HG03442 (cell line): ENCODE results near the gene NT5C2.
A peak's percentile ranks its signal among the peaks of the same experiment; 100 is the strongest.
"Not testable (repeated sequence)": the region's sequence is repeated elsewhere in the genome, so short reads cannot be mapped to it uniquely, and the experiment has no call there.

Source experiments
- ATAC-seq: cut with Tn5 transposase; IDR thresholded peaks from one replicate; pipeline ENCODE4 v1.9.1; 2021; ENCODE audit warnings: mild to moderate bottlenecking, moderate library complexity; ENCODE audit not compliant: unreplicated experiment

Gene NT5C2

DNA sequence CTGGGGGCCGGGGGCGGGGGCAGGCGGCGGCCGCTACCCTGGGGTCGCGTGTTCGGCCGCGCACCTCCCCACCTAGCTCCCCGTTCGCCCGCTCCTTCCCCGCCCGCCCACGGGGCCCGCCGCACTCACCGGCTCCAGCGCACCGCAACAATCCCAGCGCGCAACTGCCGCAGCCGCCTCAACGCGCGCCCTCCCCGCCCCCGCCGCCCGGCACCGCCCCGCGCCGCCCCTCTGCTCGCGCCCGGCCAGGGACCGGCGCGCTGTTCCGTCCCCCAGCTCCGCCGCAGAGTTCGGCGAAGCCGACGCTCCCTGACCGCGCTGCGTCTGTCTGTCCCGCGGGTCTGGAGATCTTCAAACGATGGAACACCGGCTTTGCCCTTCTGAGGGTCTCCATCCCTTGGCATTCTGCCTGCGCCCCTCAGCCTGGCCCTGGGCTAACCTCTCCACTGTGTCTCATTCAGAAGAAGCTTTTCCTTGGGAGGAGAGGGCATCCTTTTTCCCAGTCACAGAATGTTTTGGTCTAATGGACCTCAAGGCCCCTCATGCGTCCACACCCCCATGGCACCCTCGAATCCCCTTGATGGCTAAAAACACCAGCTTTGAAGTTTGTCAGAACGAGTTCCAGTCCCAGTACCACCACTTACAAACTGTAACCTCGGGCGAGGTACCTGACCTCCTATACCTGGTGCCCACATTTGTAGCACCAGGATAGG is at the start of gene NT5C2:
NT5C2 (minus strand) TSS at position 166 of the 713 bp plus-strand sequence. CDS start 18,314 bp downstream, outside the sequence.
- peak; percentile 69 for ATAC-seq

- no peak for ATAC-seq
Observed at GRCh38 chr10:103241262-103242011, 48.4 kb upstream of the NT5C2 start.

DNA sequence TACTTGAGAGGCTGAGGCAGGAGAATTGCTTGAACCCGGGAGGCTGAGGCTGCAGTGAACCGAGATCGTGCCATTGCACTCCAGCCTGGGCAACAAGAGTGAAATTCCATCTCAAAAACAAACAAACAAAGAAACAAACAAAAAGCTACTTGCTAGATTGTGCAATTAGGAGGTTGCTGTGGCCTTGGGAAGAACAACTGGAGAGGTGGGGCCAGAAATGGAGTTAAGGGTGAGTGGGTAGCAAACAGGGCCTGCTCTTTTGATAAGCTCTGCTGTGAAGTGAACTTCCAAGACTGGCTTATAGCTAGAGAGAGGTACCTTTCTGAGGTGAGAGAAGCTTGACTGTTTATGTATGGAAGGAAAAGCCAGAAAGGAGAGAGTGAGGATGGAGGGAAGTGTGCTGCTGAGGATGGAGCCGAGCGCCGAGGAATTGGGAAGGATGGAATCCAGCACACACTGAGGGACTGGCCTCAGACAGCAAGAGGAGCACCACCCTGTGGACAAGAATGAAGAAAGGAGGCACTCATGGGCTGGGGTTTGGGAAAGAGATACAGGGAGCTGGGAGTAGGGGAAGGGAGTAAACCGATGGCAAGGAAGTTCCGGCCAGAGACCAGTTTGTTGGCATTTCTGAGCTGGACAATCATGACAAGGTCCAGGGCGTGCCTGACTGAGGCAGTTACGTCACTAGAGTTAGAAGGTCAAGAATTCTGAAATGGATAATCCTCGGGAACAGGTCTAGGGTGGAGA is 45.6 kb upstream of the NT5C2 start:
- no peak for ATAC-seq

GRCh38 chr10:103235775-103236174 is 42.7 kb upstream of the NT5C2 start:
- no peak for ATAC-seq

GRCh38 chr10:103232772-103233488 is 39.9 kb upstream of the NT5C2 start:
- no peak for ATAC-seq

GRCh38 chr10:103232131-103232673 is 39.1 kb upstream of the NT5C2 start:
- ATAC-seq = no peak

- no peak for ATAC-seq
Observed at GRCh38 chr10:103231047-103231551, 38.0 kb upstream of the NT5C2 start.

GRCh38 chr10:103227416-103227815 is 34.3 kb upstream of the NT5C2 start:
- ATAC-seq = no peak

DNA sequence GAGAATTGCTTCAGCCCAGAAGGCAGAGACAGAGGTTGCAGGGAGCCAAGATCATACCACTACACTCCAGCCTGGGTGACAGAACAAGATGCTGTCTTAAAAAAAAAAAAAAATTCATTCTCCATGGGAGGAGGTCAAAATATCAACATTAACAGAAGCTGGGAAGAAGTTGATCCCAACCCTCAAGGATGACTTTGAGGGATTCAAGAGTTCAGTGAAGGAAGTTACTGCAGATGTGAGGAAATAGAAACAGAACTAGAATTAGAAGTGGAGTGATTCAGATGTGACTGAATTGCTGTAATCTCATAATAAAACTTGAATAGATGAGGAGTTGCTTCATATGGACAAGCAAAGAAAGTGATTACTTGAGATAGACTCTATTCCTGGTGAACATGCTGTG is 32.9 kb upstream of the NT5C2 start:
- ATAC-seq = no peak

DNA sequence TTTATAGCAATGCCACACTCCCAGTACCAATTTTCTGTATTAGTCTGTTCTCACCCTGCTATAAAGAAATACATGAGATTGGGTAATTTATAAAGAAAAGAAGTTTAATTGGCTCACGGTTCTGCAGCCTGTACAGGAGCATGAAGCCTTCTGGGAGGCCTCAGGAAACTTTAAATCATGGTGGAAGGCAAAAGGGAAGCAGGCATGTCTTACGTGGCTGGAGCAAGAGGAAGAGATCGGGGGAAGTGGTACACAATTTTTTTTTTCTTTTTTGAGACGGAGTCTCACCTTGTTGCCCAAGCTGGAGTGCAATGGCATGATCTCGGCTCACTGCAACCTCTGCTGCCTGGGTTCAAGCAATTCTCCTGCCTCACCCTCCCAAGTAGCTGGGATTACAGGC is 31.6 kb upstream of the NT5C2 start:
- not testable (repeated sequence) for ATAC-seq

DNA sequence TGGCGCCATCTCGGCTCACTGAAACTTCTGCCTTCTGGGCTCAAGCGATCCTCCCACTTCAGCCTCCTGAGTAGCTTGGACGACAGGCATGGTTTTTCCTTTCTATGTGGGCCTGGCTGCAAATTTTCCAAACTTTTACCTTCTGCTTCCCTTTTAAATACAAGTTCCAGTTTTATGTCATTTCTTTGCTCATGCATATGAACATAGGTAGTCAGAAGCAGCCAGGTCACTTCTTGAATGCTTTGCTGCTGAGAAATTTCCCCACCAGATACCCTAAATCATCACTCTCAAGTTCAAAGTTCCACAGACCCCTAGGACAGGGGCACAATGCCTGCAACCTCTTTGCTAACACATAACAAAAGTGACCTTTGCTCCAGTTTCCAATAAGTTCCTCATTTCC is 31.1 kb upstream of the NT5C2 start:
- no peak for ATAC-seq

GRCh38 chr10:103216362-103216761 is 23.3 kb upstream of the NT5C2 start:
- not testable (repeated sequence) for ATAC-seq

GRCh38 chr10:103215601-103216000 is 22.5 kb upstream of the NT5C2 start:
- no peak for ATAC-seq

DNA sequence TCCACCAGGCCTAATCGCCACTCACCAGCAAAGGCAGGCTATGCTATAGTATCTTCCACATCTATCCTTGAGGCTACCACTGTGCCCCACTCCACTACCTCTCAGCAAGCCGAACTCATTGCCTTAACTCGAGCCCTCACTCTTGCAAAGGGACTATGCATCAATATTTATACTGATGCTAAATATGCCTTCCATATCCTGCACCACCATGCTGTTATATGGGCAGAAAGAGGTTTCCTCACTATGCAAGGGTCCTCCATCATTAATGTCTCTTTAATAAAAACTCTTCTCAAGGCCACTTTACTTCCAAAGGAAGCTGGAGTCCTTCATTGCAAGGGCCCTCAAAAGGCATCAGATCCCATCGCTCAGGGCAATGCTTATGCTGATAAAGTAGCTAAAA is 17.2 kb upstream of the NT5C2 start:
- not testable (repeated sequence) for ATAC-seq

- ATAC-seq = not testable (repeated sequence)
Observed at GRCh38 chr10:103207643-103208042, 14.6 kb upstream of the NT5C2 start.

- no peak for ATAC-seq
Observed at GRCh38 chr10:103207141-103207540, 14.1 kb upstream of the NT5C2 start.

- not testable (repeated sequence) for ATAC-seq
Observed at GRCh38 chr10:103206715-103207114, 13.6 kb upstream of the NT5C2 start.

GRCh38 chr10:103205401-103205800 is 12.3 kb upstream of the NT5C2 start:
- ATAC-seq = not testable (repeated sequence)

GRCh38 chr10:103204353-103205255 is 11.5 kb upstream of the NT5C2 start:
- no peak for ATAC-seq
